Prostate gland (tissue), 2 donors: ENCODE measurements around the gene KYAT1. TPM values are rescaled to one million over a fixed set of nuclear protein-coding genes. Genes with fewer than 3 reads are reported as not detected.

Experiments
- DNase-seq: peaks from one replicate; pipeline ENCODE4 v3.0.0-alpha.2; 2019; ENCODE audit warnings: low spot score
- H3K27ac ChIP-seq, 2 donors: fragments of 200-600 bp; sonication (generic); 2 replicates each; pipeline ENCODE4 v1.5.1; 2017 to 2019
- H3K27me3 ChIP-seq: fragments of 200-600 bp; sonication (generic); replicated peaks from 2 replicates; pipeline ENCODE4 v1.5.1; 2019; ENCODE audit not compliant: insufficient read depth
- H3K36me3 ChIP-seq, 2 donors: fragments of 200-600 bp; sonication (generic); 1 replicate in 1 of 2; 2 replicates in 1 of 2; pipeline versions ENCODE4 v1.5.1 to v1.8.1; 2017 to 2019
- H3K4me1 ChIP-seq: fragments of 200-600 bp; sonication (generic); replicated peaks from 2 replicates; pipeline ENCODE4 v1.5.1; 2019
- H3K4me3 ChIP-seq, 2 donors: fragments of 200-600 bp; sonication (generic); 2 replicates each; pipeline ENCODE4 v1.5.1; 2017 to 2019
- H3K9me3 ChIP-seq: fragments of 200-600 bp; sonication (generic); 2 replicates; pipeline ENCODE4 v1.5.1; 2017
- POLR2A ChIP-seq: fragments of 450-650 bp; IDR thresholded peaks from one replicate; pipeline ENCODE4 v1.6.1; 2016; ENCODE audit warnings: antibody characterized with exemption, mild to moderate bottlenecking
- POLR2AphosphoS5 ChIP-seq: sonication (generic); formaldehyde crosslinking; IDR thresholded peaks from one replicate; pipeline ENCODE4 v1.6.1; 2017; ENCODE audit warnings: antibody characterized with exemption
- WGBS: methylation state at CpG from one replicate; pipeline ENCODE4 v1.1.5; 2018; 5-methylcytosine and 5-hydroxymethylcytosine counted together
- intact Hi-C: fragments of 100-400 bp; cut with DNase I; formaldehyde crosslinking; loops from one replicate; pipeline ENCODE4 v1.14.2; 2022
- total RNA-seq, 2 donors: library from RNA; depleted of rRNA; stranded (reverse); fragments of >200 nt; gene quantifications; one replicate each; pipeline ENCODE4 v1.1.0, GENCODE V29; 2016
- TF ChIP-seq, protein P1 (sequence below), 4 experiments: fragments of 200-600 bp in 2 of 4; fragments of 450-650 bp in 2 of 4; sonication (generic) in 2 of 4; IDR thresholded peaks; 1 replicate in 3 of 4; 2 replicates in 1 of 4; pipeline ENCODE4 v1.5.1; 2016 to 2019; ENCODE audit warnings: antibody characterized with exemption in 4 of 4, mild to moderate bottlenecking in 2 of 4, moderate library complexity in 2 of 4

KYAT1 gene
- total RNA-seq, 2 donors from 2014 or later, result 13.1 to 24.1 TPM

DNA sequence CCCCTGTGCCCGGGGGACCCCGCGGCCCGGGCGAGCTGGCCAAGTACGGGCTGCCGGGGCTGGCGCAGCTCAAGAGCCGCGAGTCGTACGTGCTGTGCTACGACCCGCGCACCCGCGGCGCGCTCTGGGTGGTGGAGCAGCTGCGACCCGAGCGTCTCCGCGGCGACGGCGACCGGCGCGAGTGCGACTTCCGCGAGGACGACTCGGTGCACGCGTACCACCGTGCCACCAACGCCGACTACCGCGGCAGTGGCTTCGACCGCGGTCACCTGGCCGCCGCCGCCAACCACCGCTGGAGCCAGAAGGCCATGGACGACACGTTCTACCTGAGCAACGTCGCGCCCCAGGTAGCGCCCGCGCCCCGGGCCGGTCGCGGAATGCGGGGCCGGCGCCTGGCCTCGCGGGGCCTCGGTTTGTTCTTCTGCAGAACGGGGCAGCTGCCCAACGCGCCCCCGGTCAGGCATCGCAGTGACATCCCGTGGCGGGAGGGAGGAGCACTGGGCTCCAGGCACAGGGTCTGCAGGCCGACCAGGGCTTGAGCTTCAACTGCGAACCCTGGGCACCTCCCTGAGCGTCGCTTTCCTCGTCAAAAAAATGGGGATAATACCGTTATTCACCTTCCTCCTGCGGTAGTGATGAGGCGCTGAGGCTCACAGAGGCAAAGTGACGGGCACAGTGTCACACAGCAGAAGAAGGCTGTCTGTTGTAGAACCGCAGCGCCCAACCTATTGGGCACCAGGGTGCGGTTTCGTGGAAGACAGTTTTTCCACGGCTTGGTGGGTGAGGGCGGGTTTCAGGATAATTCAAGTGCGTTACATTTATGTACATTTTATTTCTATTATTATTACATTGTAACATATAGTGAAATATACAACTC, 62.7 kb downstream of the KYAT1 start:
- DNase-seq, result peak; percentile 23
- no peaks in the 10 kb centered on the region for H3K27me3 ChIP-seq
- intact Hi-C loops, result no loop called here
- TF ChIP-seq POLR2A (no peak), POLR2AphosphoS5 (no peak)
- TF ChIP-seq, protein P1, sequence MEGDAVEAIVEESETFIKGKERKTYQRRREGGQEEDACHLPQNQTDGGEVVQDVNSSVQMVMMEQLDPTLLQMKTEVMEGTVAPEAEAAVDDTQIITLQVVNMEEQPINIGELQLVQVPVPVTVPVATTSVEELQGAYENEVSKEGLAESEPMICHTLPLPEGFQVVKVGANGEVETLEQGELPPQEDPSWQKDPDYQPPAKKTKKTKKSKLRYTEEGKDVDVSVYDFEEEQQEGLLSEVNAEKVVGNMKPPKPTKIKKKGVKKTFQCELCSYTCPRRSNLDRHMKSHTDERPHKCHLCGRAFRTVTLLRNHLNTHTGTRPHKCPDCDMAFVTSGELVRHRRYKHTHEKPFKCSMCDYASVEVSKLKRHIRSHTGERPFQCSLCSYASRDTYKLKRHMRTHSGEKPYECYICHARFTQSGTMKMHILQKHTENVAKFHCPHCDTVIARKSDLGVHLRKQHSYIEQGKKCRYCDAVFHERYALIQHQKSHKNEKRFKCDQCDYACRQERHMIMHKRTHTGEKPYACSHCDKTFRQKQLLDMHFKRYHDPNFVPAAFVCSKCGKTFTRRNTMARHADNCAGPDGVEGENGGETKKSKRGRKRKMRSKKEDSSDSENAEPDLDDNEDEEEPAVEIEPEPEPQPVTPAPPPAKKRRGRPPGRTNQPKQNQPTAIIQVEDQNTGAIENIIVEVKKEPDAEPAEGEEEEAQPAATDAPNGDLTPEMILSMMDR (IDR thresholded peaks at IDR 0.05), result no peak
- peak overlapping the region; percentile 80 to 82 for H3K27ac ChIP-seq
- peaks cover 0 to 4% of the 10 kb centered on the region in 2 donors for H3K36me3 ChIP-seq
- peaks cover 4% of the 10 kb centered on the region for H3K4me1 ChIP-seq
- WGBS, result 18% methylated on average over 42 of the region's 90 CpGs
- no peaks in the 10 kb centered on the region for H3K9me3 ChIP-seq
- peak overlapping the region; percentile 54 to 63 for H3K4me3 ChIP-seq

GRCh38 chr9:128818099-128818838, 63.5 kb downstream of the KYAT1 start, which contains the start of gene ENDOG:
Gene ENDOG (plus strand): TSS chr9:128818500. CDS start chr9:128818685, 185 bp downstream.
- peak within 1 kb of the TSS; percentile 80 to 82 for H3K27ac ChIP-seq
- under 1% methylated on average over 70 of the region's 70 CpGs for WGBS
- H3K36me3 ChIP-seq, result peaks cover 0 to 4% of the 10 kb centered on the region in 2 donors
- TF ChIP-seq POLR2A (peak; percentile 95), POLR2AphosphoS5 (peak; percentile 98)
- TF ChIP-seq, protein P1 (IDR thresholded peaks at IDR 0.05), result peak; percentile 93 to 100 (median 96)
- H3K4me1 ChIP-seq, result peaks cover under 1% of the 10 kb centered on the region
- peak within 1 kb of the TSS; percentile 54 to 63 for H3K4me3 ChIP-seq
- H3K9me3 ChIP-seq, result no peaks in the 10 kb centered on the region
- intact Hi-C loops, result no loop called here
- peak; percentile 96 for DNase-seq
- no peaks in the 10 kb centered on the region for H3K27me3 ChIP-seq

GRCh38 chr9:128810873-128811272, 70.9 kb downstream of the KYAT1 start:
- no peak for TF ChIP-seq POLR2A
- TF ChIP-seq, protein P1 (IDR thresholded peaks at IDR 0.05), result no peak
- peak; percentile 64 for TF ChIP-seq POLR2AphosphoS5

GRCh38 chr9:128809831-128810230, 71.9 kb downstream of the KYAT1 start:
- peaks cover 8 to 19% of the 10 kb centered on the region in 2 donors for H3K36me3 ChIP-seq
- 90% methylated on average over 2 of the region's 2 CpGs for WGBS

More at GRCh38 chr9:128810873-128811272, 70.9 kb downstream of the KYAT1 start:
- H3K9me3 ChIP-seq, result no peaks in the 10 kb centered on the region
- DNase-seq, result no peak
- peaks cover 6 to 17% of the 10 kb centered on the region in 2 donors for H3K36me3 ChIP-seq
- H3K27ac ChIP-seq, result no peak overlapping the region
- H3K4me1 ChIP-seq, result no peaks in the 10 kb centered on the region
- WGBS, result 61% methylated on average over 5 of the region's 5 CpGs
- H3K27me3 ChIP-seq, result no peaks in the 10 kb centered on the region
- intact Hi-C loops, result no loop called here
- no peak overlapping the region for H3K4me3 ChIP-seq

More at GRCh38 chr9:128809831-128810230, 71.9 kb downstream of the KYAT1 start:
- intact Hi-C loops, result no loop called here
- no peaks in the 10 kb centered on the region for H3K9me3 ChIP-seq
- H3K4me3 ChIP-seq, result no peak overlapping the region
- H3K4me1 ChIP-seq, result no peaks in the 10 kb centered on the region
- H3K27me3 ChIP-seq, result no peaks in the 10 kb centered on the region
- no peak for TF ChIP-seq POLR2A
- no peak for TF ChIP-seq POLR2AphosphoS5
- TF ChIP-seq, protein P1 (IDR thresholded peaks at IDR 0.05), result no peak
- no peak overlapping the region for H3K27ac ChIP-seq
- DNase-seq, result no peak
